Omental fat pad (tissue), 4 donors: ENCODE measurements around the gene GOLGA2. TPM values are rescaled to one million over a fixed set of nuclear protein-coding genes. Genes with fewer than 3 reads are reported as not detected.

ENCODE experiments used
- ATAC-seq: fragments of 150-250 bp; one replicate; pipeline ENCODE4 v1.9.1; 2016; ENCODE audit warnings: mild to moderate bottlenecking, moderate library complexity; ENCODE audit not compliant: low FRiP score
- DNase-seq: peaks from one replicate; pipeline ENCODE4 v3.0.0-alpha.2; 2019; ENCODE audit warnings: low spot score
- CTCF ChIP-seq, 3 donors: fragments of 450-650 bp; IDR thresholded peaks; one replicate each; pipeline ENCODE4 v1.5.1; 2016 to 2017; ENCODE audit warnings: antibody characterized with exemption in 3 of 3, mild to moderate bottlenecking in 3 of 3, moderate library complexity in 2 of 3
- total RNA-seq, 4 donors: library from RNA; depleted of rRNA; stranded (reverse); fragments of >200 nt; gene quantifications; one replicate each; pipeline ENCODE4 v1.1.0, GENCODE V29; 2016

GOLGA2 gene
- total RNA-seq, 4 donors from 2014 or later, result 63.0 to 99.8 (median 75.9) TPM

- TF ChIP-seq CTCF (IDR thresholded peaks at IDR 0.05), result no peak
- ATAC-seq, result no peak
- no peak for DNase-seq
Measured at GRCh38 chr9:128251732-128252100, 24.1 kb downstream of the GOLGA2 start.

- TF ChIP-seq CTCF (IDR thresholded peaks at IDR 0.05), result no peak
- ATAC-seq (no peak), DNase-seq (no peak)
Measured at GRCh38 chr9:128250839-128251731, 24.7 kb downstream of the GOLGA2 start.

- DNase-seq (peak; percentile 54), ATAC-seq (peak; percentile 70)
- TF ChIP-seq CTCF (IDR thresholded peaks at IDR 0.05), result no peak
Measured at GRCh38 chr9:128249908-128250838, 25.6 kb downstream of the GOLGA2 start.

GRCh38 chr9:128249558-128249907 is 26.3 kb downstream of the GOLGA2 start:
- ATAC-seq (no peak), DNase-seq (no peak)
- TF ChIP-seq CTCF (IDR thresholded peaks at IDR 0.05), result no peak

GRCh38 chr9:128247226-128247803 is 28.5 kb downstream of the GOLGA2 start:
- ATAC-seq (no peak), DNase-seq (no peak)

GRCh38 chr9:128246471-128246870 is 29.3 kb downstream of the GOLGA2 start:
- no peak for TF ChIP-seq CTCF (IDR thresholded peaks at IDR 0.05)
- no peak for DNase-seq
- ATAC-seq, result no peak

More at GRCh38 chr9:128247226-128247803, 28.5 kb downstream of the GOLGA2 start:
- TF ChIP-seq CTCF (IDR thresholded peaks at IDR 0.05), result no peak
